K562 (cell line): ENCODE results near the gene PSMB2. TPM values are rescaled to one million over a fixed set of nuclear protein-coding genes. Genes with fewer than 3 reads are reported as not detected.

ENCODE experiments used
- ATAC-seq: fragments of 200-7000 bp; cut with Tn5 transposase; 3 replicates; pipeline ENCODE4 v1.9.1; 2020; ENCODE audit warnings: moderate library complexity
- BruUV-seq: library from RNA; stranded (reverse); fragments of 400-500 nt; replicated peaks from 2 replicates; lab custom pipeline; 2021; lab: Mats Ljungman, UMichigan
- CTCF ChIA-PET: fragments of 300-600 bp; formaldehyde crosslinking; extraction: SDS; loops from one replicate; lab custom pipeline; 2021; ENCODE audit warnings: low intra/inter-chr PET ratio; lab: Yijun Ruan, JAX
- POLR2A ChIA-PET: fragments of 300-600, 350-650 bp; sonication (Branson Sonifier 250); formaldehyde crosslinking; extraction: SDS; loops from one replicate; lab custom pipeline; 2021; ENCODE audit warnings: antibody characterized with exemption, inconsistent platforms; lab: Yijun Ruan, JAX
- DNase-seq, 4 experiments: peaks; one replicate each; pipeline versions ENCODE4 v3.0.0 to v3.0.0-alpha.2; 2011 to 2018; ENCODE audit warnings: low spot score in 3 of 4, mixed read lengths in 3 of 4; ENCODE audit errors: extremely low read depth in 1 of 4
- FAIRE-seq: peaks from 2 replicates; lab custom pipeline; 2011; peaks lifted over from hg19 to GRCh38; lab: Jason Lieb, UNC
- H2AFZ ChIP-seq: 2 replicates; pipeline ENCODE4 v1.6.0; 2011; ENCODE audit warnings: low read depth, low read length, control low read depth, inconsistent platforms
- H3K27ac ChIP-seq: fragments of 200-600 bp; 3 replicates; pipeline ENCODE4 v1.8.0; 2011; ENCODE audit warnings: low read depth, mild to moderate bottlenecking, control low read depth, inconsistent platforms, low read length, moderate library complexity, mixed read lengths; ENCODE audit errors: extremely low read depth
- H3K27me3 ChIP-seq, 2 experiments: fragments of 300-600 bp in 1 of 2; 2 replicates in 1 of 2; 3 replicates in 1 of 2; pipeline versions ENCODE4 v1.6.0 to v1.8.0; 2011; ENCODE audit warnings: inconsistent platforms in 2 of 2, low read length in 2 of 2, mild to moderate bottlenecking in 1 of 2, mixed read lengths in 1 of 2, moderate library complexity in 1 of 2; ENCODE audit not compliant: control insufficient read depth in 2 of 2, insufficient read depth in 2 of 2
- H3K36me3 ChIP-seq: fragments of 300-600 bp; 3 replicates; pipeline ENCODE4 v1.8.0; 2011; ENCODE audit warnings: mild to moderate bottlenecking, low read length, inconsistent platforms; ENCODE audit not compliant: control insufficient read depth, insufficient read depth
- H3K4me1 ChIP-seq, 2 experiments: fragments of 200-600 bp in 1 of 2; replicated peaks in 1 of 2; 2 replicates in 1 of 2; 3 replicates in 1 of 2; pipeline versions ENCODE4 v1.5.1 to v1.8.0; 2011; ENCODE audit warnings: inconsistent platforms in 2 of 2, low read length in 2 of 2, mild to moderate bottlenecking in 1 of 2, mixed read lengths in 1 of 2, moderate library complexity in 1 of 2; ENCODE audit not compliant: control insufficient read depth in 2 of 2, insufficient read depth in 2 of 2
- H3K4me2 ChIP-seq: 2 replicates; pipeline ENCODE4 v1.6.1; 2011; ENCODE audit warnings: low read length, control low read depth, inconsistent platforms, mixed read lengths; ENCODE audit not compliant: insufficient read depth
- H3K4me3 ChIP-seq: fragments of 200-600 bp; sonication (generic), shearing (Covaris generic); 2 replicates; pipeline ENCODE4 v1.5.1; 2016; ENCODE audit warnings: control low read depth, inconsistent platforms
- H3K79me2 ChIP-seq: fragments of 200-600 bp; 3 replicates; pipeline ENCODE4 v1.8.0; 2011; ENCODE audit warnings: low read length, inconsistent platforms; ENCODE audit not compliant: control insufficient read depth, insufficient read depth
- H3K9ac ChIP-seq, 2 experiments: 2 replicates each; pipeline versions ENCODE4 v1.6.0 to v1.6.1; 2011; ENCODE audit warnings: low read depth in 2 of 2, low read length in 2 of 2, control low read depth in 1 of 2, inconsistent platforms in 1 of 2, mild to moderate bottlenecking in 1 of 2, mixed read lengths in 1 of 2; ENCODE audit not compliant: insufficient read depth in 1 of 2
- H3K9me1 ChIP-seq: one replicate; pipeline ENCODE4 v1.6.0; 2011; ENCODE audit warnings: inconsistent platforms, mild to moderate bottlenecking, low read length, moderate library complexity; ENCODE audit not compliant: control insufficient read depth, insufficient read depth
- H3K9me3 ChIP-seq: replicated peaks from 2 replicates; pipeline ENCODE4 v1.5.1; 2011; ENCODE audit warnings: low read depth, low read length, inconsistent platforms; ENCODE audit not compliant: control insufficient read depth, insufficient read depth
- H4K20me1 ChIP-seq: replicated peaks from 2 replicates; pipeline ENCODE4 v1.6.1; 2011; ENCODE audit warnings: low read length, inconsistent platforms, mixed read lengths; ENCODE audit not compliant: control insufficient read depth, insufficient read depth
- ERF ChIP-seq: fragments of 450-650 bp; formaldehyde crosslinking; IDR thresholded peaks from 2 replicates; pipeline ENCODE4 v1.4.0; 2020; ENCODE audit warnings: mild to moderate bottlenecking, mixed read lengths
- FOSL1 ChIP-seq: fragments of 200-800 bp; sonication (Bioruptor generic); conservative IDR thresholded peaks from 2 replicates; pipeline ENCODE4 v1.6.1; 2016; ENCODE audit warnings: missing genetic modification characterization, missing compliant biosample characterization
- FOXA3 ChIP-seq, 2 experiments: fragments of 450-650 bp in 1 of 2; sonication (generic) in 1 of 2; formaldehyde crosslinking; IDR thresholded peaks in 1 of 2; conservative IDR thresholded peaks in 1 of 2; 2 replicates each; pipeline versions ENCODE4 v1.4.0 to v1.8.0; 2020 to 2022; ENCODE audit warnings: mild to moderate bottlenecking in 2 of 2, missing genetic modification reagents in 1 of 2
- HDAC8 ChIP-seq: fragments of 450-650 bp; IDR thresholded peaks from 2 replicates; pipeline ENCODE4 v1.6.1; 2016; ENCODE audit warnings: mild to moderate bottlenecking, missing genetic modification characterization, moderate library complexity, missing compliant biosample characterization
- ILF3 ChIP-seq: fragments of 450-650 bp; IDR thresholded peaks from 2 replicates; pipeline ENCODE4 v1.6.1; 2018; ENCODE audit warnings: antibody characterized with exemption, mild to moderate bottlenecking, moderate library complexity, borderline replicate concordance
- KDM4B ChIP-seq, 2 experiments: fragments of 450-650 bp in 1 of 2; sonication (generic) in 1 of 2; IDR thresholded peaks; 2 replicates each; pipeline ENCODE4 v1.6.1; 2016 to 2017; ENCODE audit warnings: borderline replicate concordance in 2 of 2, antibody characterized with exemption in 1 of 2, low read depth in 1 of 2, mild to moderate bottlenecking in 1 of 2
- MAFG ChIP-seq: fragments of 450-650 bp; conservative IDR thresholded peaks from 2 replicates; pipeline ENCODE4 v1.6.1; 2016; ENCODE audit warnings: missing genetic modification characterization, missing compliant biosample characterization
- MLLT1 ChIP-seq, 2 experiments: fragments of 450-650 bp; IDR thresholded peaks; 2 replicates each; pipeline ENCODE4 v1.6.1; 2016
- POLR2G ChIP-seq: fragments of 200-400 bp; formaldehyde crosslinking; IDR thresholded peaks from 2 replicates; pipeline ENCODE4 v1.6.1; 2017; ENCODE audit warnings: low read depth, mild to moderate bottlenecking, antibody characterized with exemption, low read length, moderate library complexity
- SETDB1 ChIP-seq: IDR thresholded peaks from one replicate; pipeline ENCODE4 v1.6.1; 2012; ENCODE audit warnings: low read length, control low read depth, inconsistent platforms
- SMAD3 ChIP-seq: fragments of 450-650 bp; formaldehyde crosslinking; conservative IDR thresholded peaks from 2 replicates; pipeline ENCODE4 v1.4.0; 2020; ENCODE audit warnings: mild to moderate bottlenecking
- WGBS: fragments of 100-300 bp; shearing (Covaris generic); methylation state at CpG from one replicate; pipeline ENCODE4 v1.1.6; 2016; ENCODE audit warnings: low coverage, mixed read lengths; ENCODE audit not compliant: insufficient coverage; ENCODE audit errors: missing lambda C conversion rate; 5-methylcytosine and 5-hydroxymethylcytosine counted together
- in situ Hi-C: fragments of 300-500 bp; cut with MboI; formaldehyde crosslinking; loops from 4 replicates; pipeline ENCODE4 v1.15.0; 2018; ENCODE audit warnings: inconsistent platforms, mixed read lengths
- intact Hi-C: fragments of 100-400 bp; cut with micrococcal nuclease; formaldehyde crosslinking; loops from 2 replicates; pipeline ENCODE4 v1.14.2; 2022
- polyA plus RNA-seq, 8 experiments: library from polyadenylated mRNA; depleted of rRNA in 4 of 8; stranded (reverse) in 5 of 8; unstranded in 3 of 8; fragments of >200 nt; fragmentation: Nextera tagmentation in 2 of 8; fragmentation: Illumina TruSeq in 1 of 8; extraction: Ambion mirVana in 2 of 8; extraction: Trizol in 1 of 8; gene quantifications; 2 replicates each; pipeline versions ENCODE4 v1.2.1 to v1.2.3, GENCODE V29; 2011 to 2014; ENCODE audit warnings: inconsistent platforms in 1 of 8, missing spikeins in 1 of 8
- total RNA-seq, 7 experiments: library from RNA; depleted of rRNA in 6 of 7; stranded (reverse); fragments of >200 nt in 6 of 7; fragmentation: Illumina TruSeq in 2 of 7; extraction: Trizol in 2 of 7; gene quantifications; 2 replicates each; pipeline versions ENCODE4 v1.2.1 to v1.2.3, GENCODE V29; 2011 to 2021; ENCODE audit warnings: low replicate concordance in 1 of 7
- TF ChIP-seq, protein P1 (sequence below), 2 experiments: fragments of 200-800 bp in 1 of 2; sonication (Bioruptor generic) in 1 of 2; sonication (generic) in 1 of 2; formaldehyde crosslinking in 1 of 2; IDR thresholded peaks in 1 of 2; conservative IDR thresholded peaks in 1 of 2; 2 replicates each; pipeline versions ENCODE4 v1.5.0 to v1.6.1; 2016 to 2020; ENCODE audit warnings: missing compliant biosample characterization in 1 of 2, missing genetic modification characterization in 1 of 2, missing genetic modification reagents in 1 of 2
- TF ChIP-seq, protein P2 (sequence below): sonication (generic); formaldehyde crosslinking; IDR thresholded peaks from 2 replicates; pipeline ENCODE4 v1.8.1; 2023; ENCODE audit warnings: missing genetic modification reagents, mild to moderate bottlenecking, borderline replicate concordance

The PSMB2 gene
- total and polyA plus RNA-seq, 9 of the 15 experiments (the other 6 are each of a cell fraction or from before 2014, with no cell fraction given) = 71.7 to 543 (median 165) TPM

DNA sequence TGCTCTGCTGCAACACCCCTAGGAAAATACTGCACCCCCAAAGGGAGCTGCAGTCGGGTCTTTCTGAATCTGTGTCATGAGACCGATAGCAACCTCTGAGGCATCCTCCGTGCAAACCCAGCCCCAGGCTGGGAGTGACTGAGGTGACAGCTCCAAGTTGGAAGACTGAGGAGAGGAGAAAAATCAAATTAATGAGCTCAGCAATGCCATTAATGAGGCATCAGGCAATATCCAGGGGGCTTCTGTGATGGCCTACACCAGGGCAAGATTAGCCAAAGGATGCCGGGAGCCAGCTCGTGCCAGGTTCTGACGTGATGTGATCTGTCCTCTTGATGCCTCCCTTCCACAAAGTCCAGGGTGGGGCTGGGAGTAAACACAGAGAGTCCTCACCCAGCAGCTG lies 30.8 kb upstream of the PSMB2 start (continued):
- TF ChIP-seq SMAD3 (CRISPR knock-in tag) (no peak), POLR2G (no peak), HDAC8 (tag) (no peak), FOXA3 (CRISPR knock-in tag; conservative IDR thresholded peaks at IDR 0.05 in 1 of 2, IDR thresholded peaks at IDR 0.05 in 1 of 2) (no peak)
- TF ChIP-seq, all 486 proteins: peak for 0

DNA sequence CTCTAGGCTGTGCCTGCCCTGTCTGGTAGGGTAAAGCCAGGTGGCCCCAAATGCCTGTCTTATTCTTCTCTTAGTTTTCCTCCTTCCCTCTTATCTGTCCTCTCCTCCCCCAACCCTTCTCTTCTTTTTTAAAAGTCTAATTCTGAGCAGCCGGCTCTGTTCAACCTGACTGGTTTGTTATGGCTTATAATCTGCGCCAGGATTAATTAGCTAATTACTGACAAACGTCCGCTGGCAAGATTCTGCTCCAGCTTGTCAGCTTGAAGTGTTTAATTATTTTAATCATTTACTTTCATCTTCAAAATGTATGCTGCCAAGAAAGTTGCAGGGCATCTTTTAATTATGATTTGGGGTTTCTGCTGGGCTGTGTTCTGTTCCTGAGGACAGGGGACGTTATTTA lies 27.2 kb upstream of the PSMB2 start:
- H3K79me2 ChIP-seq = no peaks in the 10 kb centered on the region
- no peak for TF ChIP-seq MAFG (tag)
- TF ChIP-seq FOSL1 (tag) = no peak
- TF ChIP-seq, protein P1, sequence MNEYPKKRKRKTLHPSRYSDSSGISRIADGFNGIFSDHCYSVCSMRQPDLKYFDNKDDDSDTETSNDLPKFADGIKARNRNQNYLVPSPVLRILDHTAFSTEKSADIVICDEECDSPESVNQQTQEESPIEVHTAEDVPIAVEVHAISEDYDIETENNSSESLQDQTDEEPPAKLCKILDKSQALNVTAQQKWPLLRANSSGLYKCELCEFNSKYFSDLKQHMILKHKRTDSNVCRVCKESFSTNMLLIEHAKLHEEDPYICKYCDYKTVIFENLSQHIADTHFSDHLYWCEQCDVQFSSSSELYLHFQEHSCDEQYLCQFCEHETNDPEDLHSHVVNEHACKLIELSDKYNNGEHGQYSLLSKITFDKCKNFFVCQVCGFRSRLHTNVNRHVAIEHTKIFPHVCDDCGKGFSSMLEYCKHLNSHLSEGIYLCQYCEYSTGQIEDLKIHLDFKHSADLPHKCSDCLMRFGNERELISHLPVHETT (CRISPR knock-in tag; conservative IDR thresholded peaks at IDR 0.05 in 1 of 2, IDR thresholded peaks at IDR 0.05 in 1 of 2) = no peak
- no peak for TF ChIP-seq KDM4B (IDR thresholded peaks at IDR 0.05; ENCODE audit: borderline replicate concordance in 2 of 2, low read depth in 1 of 2)
- TF ChIP-seq, protein P2, sequence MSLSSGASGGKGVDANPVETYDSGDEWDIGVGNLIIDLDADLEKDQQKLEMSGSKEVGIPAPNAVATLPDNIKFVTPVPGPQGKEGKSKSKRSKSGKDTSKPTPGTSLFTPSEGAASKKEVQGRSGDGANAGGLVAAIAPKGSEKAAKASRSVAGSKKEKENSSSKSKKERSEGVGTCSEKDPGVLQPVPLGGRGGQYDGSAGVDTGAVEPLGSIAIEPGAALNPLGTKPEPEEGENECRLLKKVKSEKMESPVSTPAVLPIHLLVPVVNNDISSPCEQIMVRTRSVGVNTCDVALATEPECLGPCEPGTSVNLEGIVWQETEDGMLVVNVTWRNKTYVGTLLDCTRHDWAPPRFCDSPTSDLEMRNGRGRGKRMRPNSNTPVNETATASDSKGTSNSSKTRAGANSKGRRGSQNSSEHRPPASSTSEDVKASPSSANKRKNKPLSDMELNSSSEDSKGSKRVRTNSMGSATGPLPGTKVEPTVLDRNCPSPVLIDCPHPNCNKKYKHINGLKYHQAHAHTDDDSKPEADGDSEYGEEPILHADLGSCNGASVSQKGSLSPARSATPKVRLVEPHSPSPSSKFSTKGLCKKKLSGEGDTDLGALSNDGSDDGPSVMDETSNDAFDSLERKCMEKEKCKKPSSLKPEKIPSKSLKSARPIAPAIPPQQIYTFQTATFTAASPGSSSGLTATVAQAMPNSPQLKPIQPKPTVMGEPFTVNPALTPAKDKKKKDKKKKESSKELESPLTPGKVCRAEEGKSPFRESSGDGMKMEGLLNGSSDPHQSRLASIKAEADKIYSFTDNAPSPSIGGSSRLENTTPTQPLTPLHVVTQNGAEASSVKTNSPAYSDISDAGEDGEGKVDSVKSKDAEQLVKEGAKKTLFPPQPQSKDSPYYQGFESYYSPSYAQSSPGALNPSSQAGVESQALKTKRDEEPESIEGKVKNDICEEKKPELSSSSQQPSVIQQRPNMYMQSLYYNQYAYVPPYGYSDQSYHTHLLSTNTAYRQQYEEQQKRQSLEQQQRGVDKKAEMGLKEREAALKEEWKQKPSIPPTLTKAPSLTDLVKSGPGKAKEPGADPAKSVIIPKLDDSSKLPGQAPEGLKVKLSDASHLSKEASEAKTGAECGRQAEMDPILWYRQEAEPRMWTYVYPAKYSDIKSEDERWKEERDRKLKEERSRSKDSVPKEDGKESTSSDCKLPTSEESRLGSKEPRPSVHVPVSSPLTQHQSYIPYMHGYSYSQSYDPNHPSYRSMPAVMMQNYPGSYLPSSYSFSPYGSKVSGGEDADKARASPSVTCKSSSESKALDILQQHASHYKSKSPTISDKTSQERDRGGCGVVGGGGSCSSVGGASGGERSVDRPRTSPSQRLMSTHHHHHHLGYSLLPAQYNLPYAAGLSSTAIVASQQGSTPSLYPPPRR (CRISPR knock-in tag) = no peak
- TF ChIP-seq ERF (CRISPR knock-in tag) = no peak
- no peak for TF ChIP-seq MLLT1 (IDR thresholded peaks at IDR 0.05)
- TF ChIP-seq SETDB1 = no peak
- no peak for TF ChIP-seq ILF3

More for the DNA sequence above, 27.2 kb upstream of the PSMB2 start:
- POLR2A ChIA-PET = interaction anchor here (0.8 kb wide), 1 partner anchor 23 kb away, joined by 4 read pairs; no protein-coding TSS in a partner anchor
- no peak overlapping the region for H3K4me2 ChIP-seq
- no peaks in the 10 kb centered on the region for H3K9me3 ChIP-seq
- H3K27me3 ChIP-seq = peaks cover 24 to 25% of the 10 kb centered on the region in 2 experiments
- H3K9me1 ChIP-seq = no peaks in the 10 kb centered on the region
- DNase-seq (no peak), ATAC-seq (no peak), FAIRE-seq (no peak)
- CTCF ChIA-PET = interaction anchor here (0.6 kb wide), 1 partner anchor 46 kb away, joined by 3 read pairs; no protein-coding TSS in a partner anchor
- intact Hi-C loops (no loop called here), in situ Hi-C loops (no loop called here)
- H3K27ac ChIP-seq = no peak overlapping the region
- no peak overlapping the region for H3K4me3 ChIP-seq
- no peaks in the 10 kb centered on the region for H3K36me3 ChIP-seq
- no peak overlapping the region for H2AFZ ChIP-seq
- H4K20me1 ChIP-seq = no peaks in the 10 kb centered on the region
- WGBS = 13% methylated on average over 5 of the region's 5 CpGs
- BruUV-seq = no TSS peak
- H3K4me1 ChIP-seq = peaks cover 0 to 3% of the 10 kb centered on the region in 2 experiments; a peak in 2 of 5 replicates
- H3K9ac ChIP-seq = no peak overlapping the region
